Fibroblast of the conjunctiva (primary cell): ENCODE results near the gene FHOD1.

ENCODE experiments used
- DNase-seq: peaks from one replicate; pipeline ENCODE4 v3.0.0-alpha.2; 2010; ENCODE audit warnings: low read depth

Gene FHOD1

DNA sequence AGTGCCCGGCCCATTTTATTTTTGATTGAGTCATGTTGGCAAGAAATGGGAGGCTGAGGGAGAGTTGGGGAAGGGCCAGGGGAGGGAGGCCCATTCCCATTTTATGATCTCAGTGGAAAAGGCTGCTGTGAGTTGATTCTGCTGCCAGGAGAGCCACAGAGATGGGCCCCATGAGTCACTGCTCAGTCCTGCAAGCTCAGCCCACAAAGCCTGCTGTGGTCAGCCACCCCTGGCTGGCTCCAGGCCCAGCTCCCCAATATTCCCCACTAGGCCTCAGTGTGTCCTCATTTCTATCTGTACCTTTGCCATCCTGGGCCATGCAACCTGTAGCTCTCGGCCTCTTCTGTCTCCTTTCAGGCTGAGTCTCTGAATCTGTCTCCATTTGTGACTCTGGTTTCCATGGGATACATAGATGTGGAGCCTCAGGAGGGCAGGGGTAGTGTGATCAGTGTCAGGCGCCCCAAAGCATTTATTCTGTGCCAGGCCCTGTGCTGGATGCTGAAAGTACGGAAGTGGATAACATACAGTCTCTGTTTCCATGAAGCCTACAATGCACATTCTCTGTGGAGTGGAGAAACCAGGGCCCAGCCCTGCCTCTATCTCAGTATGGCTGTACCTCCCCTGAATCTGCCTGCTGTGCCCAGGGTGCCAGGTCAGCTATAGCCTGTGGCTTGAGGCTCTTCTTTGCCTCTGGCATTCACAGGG, 30.2 kb upstream of the FHOD1 start:
- peak; percentile 98 for DNase-seq

DNA sequence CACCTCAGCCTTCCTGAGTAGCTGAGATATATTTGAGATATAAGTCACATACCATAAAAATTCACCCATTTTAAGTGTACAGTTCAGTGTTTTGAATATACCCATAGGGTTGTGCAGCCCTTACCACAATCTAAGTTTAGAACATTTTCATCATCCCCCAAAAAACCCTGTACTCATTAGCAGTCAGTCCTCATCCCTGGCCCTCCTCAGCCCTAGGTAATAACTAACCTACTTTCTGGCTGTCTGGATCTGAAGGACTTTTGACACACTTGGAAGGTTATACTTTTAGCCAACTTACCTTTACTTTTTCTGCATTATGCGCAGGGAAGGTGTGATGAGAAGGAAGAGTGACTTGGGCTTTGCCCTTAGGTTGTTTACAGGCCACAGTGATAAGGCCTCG, 28.0 kb upstream of the FHOD1 start:
- DNase-seq: no peak

DNA sequence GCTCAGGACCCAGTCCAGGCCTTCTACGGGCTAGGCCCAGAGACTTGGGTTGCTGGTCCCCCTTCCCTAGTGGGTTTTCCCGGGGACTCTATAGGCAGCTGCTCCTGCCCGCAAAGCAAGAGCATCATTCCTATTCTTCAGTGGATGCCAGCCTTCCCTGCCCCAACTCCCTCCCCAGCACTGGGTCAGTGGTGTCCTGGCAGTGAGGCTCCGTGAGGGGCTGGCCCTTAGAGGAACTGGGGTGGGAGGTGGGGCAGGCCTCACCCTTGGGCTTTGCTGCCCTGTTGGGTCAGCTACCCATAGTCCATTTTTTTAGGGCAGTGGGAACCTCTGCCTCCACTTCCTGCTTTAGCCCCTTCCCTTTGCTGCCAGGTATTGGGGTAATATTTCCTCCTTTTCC, 24.2 kb upstream of the FHOD1 start:
- DNase-seq: no peak

DNA sequence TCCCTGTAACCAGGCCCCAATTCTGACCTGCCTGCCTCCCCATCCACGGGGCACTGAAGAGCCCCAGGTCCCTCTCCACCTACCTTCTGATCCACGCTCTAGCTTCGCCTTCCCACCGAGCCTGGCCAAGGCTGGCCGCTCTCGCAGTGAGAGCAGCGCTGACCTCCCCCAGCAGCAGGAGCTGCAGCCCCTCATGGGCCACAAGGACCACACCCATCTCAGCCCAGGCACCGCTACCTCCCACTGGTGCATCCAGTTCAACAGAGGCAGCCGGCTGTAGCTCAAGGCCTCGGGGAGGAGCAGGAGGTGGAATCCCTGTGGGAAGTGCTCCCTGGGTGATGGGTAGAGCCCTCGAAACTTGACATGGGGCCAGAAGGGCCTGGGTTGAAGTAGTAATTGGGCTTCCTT, 23.7 kb upstream of the FHOD1 start:
- DNase-seq: no peak

DNA sequence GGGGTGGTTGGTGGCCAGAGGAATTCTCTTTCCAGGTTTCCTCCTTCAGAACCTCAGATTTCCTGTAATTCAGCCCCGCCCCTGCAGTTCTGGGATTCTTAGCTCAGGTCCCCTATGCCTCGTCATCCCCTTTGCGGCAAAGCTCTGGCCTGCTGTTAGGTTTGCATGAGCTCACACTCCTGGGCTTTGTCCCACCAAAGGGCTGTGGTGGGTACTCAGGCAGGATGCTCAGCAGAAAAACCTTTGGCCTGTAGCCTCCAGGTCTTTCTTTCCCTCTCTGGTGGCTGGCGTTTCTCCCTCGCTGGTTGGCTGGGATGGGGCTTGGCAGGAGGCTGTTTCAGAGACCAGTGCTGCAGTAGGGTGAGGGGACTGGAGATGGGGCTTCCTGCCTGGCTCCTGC, 22.5 kb upstream of the FHOD1 start:
- no peak for DNase-seq

DNA sequence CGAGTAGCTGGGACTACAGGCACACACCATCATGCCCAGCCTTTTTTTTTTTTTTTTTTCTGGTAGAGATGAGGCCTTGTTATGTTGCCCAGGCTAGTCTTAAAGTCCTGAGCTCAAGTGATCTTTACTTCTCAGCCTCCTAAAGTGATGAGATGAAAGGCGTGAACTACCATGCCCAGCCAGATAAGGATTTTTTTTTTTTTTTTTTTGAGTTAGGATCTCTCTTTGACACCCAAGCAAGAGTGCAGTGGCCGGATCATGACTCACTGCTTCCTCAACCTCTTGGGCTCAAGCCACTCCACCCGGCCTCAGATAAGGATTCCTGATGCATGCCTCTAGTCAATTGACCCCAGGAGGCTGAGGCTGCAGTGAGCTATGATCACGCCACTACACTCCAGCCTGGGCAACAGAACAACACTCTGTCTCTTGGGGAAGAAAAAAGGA, 20.9 kb upstream of the FHOD1 start:
- peak; percentile 72 for DNase-seq

DNA sequence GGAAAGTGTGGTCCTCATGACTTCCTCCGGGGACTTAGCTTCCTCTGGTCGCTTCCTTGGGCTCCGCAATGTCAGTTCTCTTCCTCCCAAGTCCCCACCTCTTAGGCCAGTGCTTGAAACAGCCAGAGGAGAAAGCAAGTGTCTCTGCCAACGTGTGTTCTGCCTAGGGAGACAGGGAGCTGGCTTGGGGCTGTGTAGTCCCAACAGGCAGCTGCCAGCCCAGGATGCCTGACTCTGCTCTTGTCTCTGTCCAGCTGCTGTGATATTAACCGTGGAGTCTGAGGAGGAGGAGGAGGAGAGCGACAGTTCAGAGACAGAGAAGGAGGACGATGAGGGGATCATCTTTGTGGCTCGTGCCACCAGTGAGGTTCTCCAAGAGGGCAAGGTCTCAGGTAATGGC, 18.6 kb upstream of the FHOD1 start:
- DNase-seq: no peak

DNA sequence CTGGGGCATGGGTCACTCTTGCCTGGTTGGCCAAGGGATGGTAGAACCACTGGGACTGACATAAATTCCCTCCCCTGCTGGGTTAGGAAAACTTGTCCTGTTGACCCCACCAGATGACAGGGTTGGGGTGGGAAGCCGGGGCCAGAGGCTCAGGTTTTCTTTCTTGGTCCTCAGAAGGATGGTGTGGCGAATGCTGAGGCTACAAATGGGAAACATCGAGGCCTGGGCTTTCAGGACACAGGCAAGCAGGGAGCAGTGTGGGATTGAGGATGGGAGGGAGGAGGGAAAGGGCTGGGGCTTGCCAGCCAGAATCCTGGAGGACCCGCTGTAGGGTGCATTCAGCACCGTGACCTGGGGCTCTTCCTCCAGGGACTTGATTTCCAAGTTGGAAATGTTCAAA, 17.6 kb upstream of the FHOD1 start:
- no peak for DNase-seq

DNA sequence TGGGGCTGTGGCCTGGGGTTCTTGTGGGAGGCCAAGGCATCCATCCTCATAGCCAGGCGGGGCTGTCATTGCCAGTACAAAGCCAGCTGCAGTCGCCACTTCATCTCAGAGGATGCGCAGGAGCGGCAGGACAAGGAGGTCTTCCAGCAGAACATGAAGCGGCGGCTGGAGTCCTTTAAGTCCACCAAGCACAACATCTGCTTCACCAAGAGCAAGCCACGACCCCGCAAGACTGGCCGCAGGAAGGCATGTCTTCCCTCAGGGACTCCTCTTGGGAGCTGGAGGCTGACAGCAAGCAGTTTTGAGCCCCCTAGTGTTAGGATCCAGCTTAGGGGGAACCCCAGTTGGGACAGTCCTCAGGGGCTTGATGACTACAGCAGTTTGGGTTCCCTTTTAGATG, 17.0 kb upstream of the FHOD1 start:
- DNase-seq: no peak

DNA sequence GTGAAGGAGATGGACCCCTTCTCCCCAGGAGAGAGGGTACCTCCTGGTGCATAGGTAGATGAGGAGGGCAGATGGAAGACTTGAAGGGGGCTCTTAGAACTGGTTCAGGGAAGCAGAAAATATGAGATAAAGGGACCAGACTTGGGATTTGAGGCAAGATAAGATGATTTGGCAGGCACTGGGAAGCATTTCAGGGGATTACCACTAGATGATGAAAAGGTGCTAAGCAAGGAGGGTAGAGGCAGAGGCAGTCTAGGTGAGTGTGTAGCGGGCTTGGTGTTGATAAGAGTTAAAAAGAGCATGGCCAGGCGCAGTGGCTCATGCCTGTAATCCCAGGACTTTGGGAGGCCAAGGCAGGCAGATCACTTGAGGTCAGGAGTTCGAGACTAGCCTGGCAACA, 15.9 kb upstream of the FHOD1 start:
- DNase-seq: no peak

DNA sequence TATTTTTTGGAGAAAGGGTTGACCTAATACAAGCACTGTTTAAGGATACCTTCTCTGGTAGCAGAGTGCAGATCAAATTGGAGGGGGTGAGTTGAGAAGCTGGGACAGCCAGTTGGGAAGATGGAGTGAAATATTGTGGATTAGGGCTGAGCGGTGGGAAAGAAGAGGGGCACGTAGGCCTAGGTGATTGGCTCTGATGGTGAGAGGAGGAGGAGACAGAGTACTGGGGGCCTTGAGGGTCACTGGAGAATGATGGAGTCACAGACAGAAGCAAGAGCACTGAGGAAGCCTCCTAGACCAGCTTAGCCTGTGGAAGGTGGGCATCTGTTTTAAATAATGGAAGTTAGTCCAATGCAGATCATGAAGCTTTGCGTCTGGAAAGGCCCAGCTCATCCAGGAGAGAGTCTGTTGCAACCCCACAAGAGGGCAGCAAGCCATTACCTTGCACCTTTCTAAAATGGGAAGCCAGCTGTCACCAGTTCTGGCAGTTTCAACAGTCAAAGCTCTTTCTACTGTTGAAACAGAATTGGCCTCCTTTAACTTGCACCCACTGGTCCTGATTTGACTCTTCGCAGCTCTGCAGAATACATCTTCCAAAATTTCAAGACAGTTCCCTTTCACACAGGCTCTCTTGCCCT, 13.3 kb upstream of the FHOD1 start:
- no peak for DNase-seq

DNA sequence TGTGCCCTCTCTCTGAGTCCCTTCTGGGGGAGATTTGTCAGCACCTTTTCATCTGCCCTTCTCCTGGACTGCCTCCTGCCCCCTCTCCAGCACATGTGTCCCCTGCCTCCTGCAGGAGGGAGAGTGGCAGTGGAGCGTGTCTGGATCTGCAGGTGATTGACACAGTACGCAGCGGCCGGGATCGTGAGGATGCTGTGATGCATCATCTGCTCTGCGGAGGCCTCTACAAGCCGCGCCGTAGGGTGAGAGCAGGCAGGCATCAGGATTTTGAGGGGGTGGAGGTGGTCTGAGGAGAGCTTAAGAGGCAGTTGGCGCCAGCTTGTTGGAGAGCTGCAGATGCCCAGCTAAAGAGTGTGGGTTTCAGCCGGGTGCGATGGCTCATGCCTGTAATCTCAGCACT, 12.4 kb upstream of the FHOD1 start:
- no peak for DNase-seq

DNA sequence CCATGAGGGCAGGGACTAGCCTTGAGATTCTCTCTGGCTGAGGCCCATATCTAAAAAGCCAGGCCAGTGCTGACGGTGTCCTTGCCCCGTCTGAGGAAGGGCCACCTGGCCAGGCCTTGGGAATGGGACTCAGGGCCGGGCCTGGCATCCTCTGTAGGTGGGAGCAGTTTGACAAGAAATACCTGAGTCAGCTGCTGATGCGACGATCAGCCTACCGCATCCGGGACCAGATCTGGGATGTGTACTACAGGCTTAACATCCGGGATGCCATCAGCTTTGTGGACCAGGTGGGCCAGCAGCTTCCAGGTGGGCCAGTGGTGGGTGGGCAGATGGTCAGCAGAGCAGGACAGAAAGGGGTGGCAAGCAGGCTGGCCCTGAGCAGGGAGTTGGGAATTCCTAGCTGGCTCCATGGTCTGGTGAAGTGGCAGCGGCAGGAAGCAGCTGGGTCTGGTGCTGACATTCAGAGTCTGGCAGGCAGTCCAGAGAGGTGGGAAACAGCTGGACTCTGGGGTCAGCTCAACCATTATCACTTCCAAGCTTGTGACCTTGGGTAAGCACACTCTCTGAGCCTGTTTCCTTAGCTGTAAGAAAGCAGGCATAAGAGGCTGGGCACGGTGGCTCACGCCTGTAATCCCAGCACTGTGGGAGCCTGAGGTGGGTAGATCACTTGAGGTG, 11.0 kb upstream of the FHOD1 start:
- no peak for DNase-seq

DNA sequence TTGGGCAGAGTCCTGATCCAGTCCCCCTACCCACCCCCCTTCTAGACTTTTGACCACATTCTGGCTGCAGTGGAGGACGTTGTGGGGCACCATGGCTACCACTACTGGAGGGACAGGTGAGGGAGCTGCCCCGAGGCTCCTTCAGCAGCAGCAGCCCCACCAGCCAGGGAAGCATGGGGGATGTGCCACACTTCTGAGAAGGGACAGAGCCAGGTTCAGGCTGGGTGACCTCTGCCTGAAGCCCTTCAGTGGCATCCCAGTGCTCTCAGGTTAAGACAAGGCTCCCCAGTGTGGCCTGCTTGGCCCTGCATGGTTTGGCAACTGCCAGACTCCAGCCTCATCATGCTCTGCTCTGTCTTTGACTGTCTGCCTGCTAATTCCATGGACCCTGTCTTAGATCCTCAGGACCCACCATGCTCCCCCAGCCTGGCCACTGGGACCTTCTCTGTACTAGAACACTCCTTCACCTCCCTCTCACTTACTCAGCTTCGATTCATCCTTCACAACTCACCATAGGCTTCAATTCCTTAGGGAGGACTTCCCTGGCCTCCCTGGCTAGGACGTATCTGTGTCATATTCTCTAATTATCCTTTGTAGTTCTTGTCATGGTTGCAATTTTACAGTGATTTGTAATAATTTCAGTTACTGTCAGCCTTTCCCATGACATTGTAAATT, 10.3 kb upstream of the FHOD1 start:
- DNase-seq: no peak

DNA sequence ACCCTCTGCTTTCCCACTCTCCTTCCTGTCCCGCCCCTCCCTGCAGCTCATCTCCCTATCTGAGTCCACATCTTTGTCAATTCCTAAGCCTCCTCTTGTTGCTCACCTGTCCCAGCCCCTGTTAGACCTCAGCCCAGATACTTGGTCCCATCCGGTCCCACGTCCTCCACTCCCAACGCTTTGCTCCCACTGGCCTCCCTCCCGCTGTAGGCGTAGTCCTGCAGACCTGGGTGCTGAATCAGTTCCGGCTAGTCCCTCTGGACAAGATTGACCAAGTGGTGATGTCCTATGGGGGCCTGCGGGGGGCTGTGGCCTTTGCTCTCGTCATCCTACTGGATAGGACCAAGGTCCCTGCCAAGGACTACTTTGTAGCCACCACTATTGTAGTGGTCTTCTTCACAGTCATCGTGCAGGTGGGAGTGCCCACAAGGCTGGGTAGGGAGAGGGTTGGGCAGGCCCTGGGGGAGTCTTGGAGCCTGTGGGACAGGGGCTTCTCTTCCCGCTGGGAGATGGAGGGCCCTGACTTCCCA, 9.5 kb upstream of the FHOD1 start:
- DNase-seq: no peak

DNA sequence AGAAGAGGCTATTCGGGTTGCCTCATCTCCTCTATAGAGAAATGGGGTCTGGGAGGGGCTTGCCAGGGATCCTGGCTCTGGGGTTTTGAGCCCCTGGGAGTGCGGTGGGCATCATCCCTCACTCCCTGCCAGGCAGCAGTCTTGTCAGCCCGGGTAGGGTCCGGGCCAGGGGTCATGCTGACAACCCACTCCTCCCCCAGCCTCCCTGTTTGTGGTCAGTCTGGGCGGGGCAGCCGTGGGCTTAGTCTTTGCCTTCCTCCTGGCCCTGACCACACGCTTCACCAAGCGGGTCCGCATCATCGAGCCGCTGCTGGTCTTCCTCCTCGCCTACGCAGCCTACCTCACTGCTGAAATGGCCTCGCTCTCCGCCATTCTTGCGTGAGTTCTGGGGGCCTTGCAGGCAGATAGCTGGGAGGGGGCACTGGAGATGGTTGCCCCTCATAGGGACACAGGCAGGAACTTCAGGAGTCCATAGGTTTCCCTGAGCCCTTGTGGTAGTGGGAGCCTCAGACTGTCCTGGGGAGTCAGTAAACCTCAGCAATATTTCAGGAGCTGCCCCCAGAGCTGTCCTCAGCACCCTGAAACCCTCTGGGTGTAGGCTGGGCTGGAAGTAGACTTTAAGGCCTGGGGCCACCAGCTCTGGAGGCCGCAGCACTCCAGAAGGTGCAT, 8.4 kb upstream of the FHOD1 start:
- no peak for DNase-seq

DNA sequence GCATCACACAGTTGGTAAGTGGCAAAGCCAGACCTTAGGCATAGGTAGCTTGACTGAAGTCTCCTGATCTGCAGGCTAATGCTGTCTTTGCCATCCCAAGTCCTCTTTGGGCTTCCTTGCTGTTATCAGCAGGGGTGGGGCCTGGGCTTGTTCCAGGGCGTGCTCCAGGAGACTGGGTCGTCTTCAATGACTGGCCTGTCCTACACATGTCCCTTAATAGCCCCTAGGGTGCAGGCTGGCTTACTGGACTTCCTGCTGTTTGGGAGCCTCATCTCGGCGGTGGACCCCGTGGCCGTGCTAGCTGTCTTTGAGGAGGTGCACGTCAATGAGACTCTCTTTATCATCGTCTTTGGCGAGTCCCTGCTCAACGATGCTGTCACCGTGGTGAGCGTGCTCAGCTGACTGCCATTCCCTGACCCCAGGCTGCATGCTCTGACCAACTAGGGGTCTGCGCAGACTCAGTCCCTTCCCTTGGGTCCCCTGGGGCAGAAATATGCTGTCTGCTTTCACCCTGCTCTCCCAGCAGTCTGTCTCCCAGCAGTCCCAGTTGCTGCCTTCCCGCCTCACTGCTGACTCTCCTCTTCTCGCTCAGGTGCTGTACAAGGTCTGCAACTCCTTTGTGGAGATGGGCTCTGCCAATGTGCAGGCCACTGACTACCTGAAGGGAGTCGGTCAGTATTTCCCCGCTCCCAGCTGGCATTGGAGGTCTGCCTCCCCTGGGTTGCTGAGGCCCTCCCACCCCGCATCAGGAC, 7.7 kb upstream of the FHOD1 start:
- DNase-seq: no peak

DNA sequence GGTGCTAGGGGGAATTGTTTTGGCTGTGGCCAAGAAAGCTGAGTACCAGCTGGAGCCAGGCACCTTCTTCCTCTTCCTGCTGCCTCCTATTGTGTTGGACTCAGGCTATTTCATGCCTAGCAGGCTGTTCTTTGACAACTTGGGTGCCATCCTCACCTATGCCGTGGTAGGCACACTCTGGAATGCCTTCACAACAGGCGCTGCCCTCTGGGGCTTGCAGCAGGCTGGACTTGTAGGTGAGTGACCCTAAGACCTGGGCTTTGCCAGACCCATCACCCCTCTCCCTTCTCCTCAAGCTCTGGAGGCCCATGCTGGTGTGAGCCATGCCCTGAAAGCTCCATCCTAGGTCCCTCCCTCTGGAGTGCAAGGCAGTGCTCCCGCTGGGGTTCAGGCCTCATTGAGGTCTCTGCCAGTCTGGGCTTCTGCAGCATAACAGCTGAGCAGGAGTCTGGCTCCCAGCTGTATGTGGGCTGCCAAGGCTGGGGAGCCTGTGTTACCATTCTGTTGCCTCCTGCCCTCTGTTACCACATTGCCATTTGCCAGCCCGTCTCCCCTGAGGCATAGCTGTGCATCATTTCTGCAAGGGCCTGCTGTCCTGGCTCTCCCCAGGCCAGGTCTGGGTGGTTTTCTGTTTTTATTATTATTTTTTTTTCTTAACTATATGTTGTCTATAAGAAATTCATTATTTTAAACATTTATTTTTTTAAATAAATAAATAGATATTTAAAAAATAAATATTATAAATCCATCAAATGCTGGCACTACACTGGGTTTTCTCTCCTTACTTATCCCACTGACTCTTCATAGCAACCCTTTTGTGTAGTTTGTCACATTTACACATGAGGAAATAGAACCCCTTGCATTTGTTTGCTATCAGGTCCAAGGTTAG, 5.6 kb upstream of the FHOD1 start:
- no peak for DNase-seq

DNA sequence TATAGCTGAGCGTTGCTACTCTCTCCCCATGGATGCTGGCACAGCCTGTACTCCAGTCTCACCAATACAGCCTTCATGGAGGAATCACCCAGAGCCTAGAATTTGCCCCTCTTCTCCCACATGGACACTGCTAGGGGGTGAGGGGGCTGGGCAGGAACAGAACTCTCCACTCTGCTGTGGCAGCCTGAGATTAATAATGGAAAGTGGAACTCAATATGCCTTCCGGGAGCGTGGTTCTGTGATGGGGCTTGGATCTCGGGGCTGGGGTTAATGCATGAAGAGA, 2.7 kb upstream of the FHOD1 start:
- DNase-seq: no peak

DNA sequence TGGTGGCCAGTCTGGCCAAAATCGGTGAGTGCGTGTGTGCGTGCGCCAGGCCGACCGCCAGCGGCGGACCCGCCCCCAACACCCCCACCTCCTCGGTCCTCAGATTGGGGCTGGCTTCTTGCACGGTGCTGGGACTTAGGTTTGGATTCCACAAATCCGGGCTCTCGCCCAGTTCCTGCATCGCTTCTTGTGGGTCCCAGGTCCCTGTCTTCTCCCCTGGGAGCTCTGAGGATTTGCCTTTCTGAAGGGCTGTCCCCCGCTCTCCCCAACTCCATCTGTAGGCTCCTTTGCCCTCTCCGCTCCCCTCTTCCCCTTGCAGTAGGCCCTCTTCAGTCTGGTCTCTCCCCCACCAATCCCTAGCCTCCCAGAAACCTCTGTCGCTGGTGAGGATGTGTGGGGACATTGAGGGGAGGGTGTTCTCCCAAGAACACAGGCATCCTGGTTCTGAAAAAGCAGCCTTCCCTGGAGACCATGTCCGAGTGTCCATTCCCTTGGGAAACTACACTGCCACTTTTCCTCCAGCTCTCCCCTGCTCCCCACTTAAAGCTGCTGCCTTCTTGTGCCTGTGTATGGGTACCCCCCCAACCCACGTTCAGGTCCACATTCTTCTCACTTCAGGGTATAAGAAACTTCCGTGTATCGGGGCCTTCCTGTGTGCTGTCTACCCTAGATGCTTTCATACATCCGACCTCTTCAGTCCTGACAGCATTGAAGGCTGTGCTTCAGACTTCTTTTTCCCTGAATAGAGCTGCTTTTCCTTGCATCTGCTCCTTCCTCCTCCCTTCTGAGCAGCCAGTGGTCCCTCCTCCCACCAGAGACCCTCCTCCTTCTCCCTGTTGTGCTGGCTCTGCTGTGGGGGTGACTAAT, 2.1 kb upstream of the FHOD1 start:
- DNase-seq: no peak
